ENCODE data around the gene CD1E. TPM values are rescaled to one million over a fixed set of nuclear protein-coding genes. Genes with fewer than 3 reads are reported as not detected.
"Not testable (repeated sequence)": the region's sequence is repeated elsewhere in the genome, so short reads cannot be mapped to it uniquely, and the experiment has no call there.

Gene CD1E
- total RNA-seq, 2 experiments from 2014 or later = not detected

- Mint-ChIP-seq H3K27ac (no peak overlapping the region), H3K4me1 (ENCODE audit: low read depth) (peaks cover 23% of the 10 kb centered on the region), H3K36me3 (ENCODE audit: low read depth) (no peaks in the 10 kb centered on the region), H3K4me3 (no peak overlapping the region), H3K9me3 (ENCODE audit: insufficient read depth) (peaks cover 1% of the 10 kb centered on the region), H3K27me3 (ENCODE audit: low read depth) (peaks cover 4% of the 10 kb centered on the region)
- DNase-seq (no peak), ATAC-seq (no peak)
- CTCF ChIA-PET = interaction anchor here (0.8 kb wide), 1 partner anchor 129 kb away, joined by 3 read pairs; no protein-coding TSS in a partner anchor
- POLR2A ChIA-PET = no interaction called here
Measured at GRCh38 chr1:158333405-158334155, 20.1 kb upstream of the CD1E start.

DNA sequence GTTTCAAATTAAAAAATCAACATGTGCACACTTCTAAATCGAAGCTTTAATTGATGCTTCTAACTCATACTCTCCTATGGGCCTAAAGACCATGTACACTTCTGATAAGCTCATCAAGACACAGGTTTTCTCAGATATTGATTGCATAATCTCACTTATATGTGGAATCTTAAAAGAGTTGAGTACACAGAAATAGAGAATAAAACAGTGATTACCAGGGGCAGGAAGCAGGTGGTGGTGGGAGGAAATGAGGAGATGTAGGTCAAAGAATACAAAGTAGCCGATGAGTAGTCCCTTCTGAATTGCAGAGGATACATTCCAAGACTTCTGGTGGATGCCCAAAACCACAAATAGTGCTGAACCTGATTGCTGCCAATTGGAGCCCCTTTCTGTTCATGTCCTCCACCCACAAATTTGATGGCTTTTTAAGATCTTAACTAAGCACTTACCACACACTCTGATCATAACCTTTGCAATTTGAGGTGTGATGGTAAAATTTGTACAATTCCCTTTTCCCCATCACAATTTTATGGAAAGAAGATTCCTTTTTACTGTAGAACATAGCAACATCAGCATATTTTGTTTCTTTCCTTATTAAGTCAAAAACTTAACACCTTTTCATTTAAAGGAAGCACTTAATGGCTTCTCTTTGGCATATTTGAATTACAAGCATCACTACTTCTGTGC, 19.0 kb upstream of the CD1E start:
- Mint-ChIP-seq H3K9me3 (ENCODE audit: insufficient read depth) (peaks cover 5% of the 10 kb centered on the region), H3K27ac (no peak overlapping the region), H3K27me3 (ENCODE audit: low read depth) (peaks cover 8% of the 10 kb centered on the region), H3K4me1 (ENCODE audit: low read depth) (peaks cover 23% of the 10 kb centered on the region), H3K4me3 (no peak overlapping the region), H3K36me3 (ENCODE audit: low read depth) (no peaks in the 10 kb centered on the region)
- DNase-seq (no peak), ATAC-seq (no peak)
- CTCF ChIA-PET = interaction anchor here (0.8 kb wide), 1 partner anchor 130 kb away, joined by 3 read pairs; no protein-coding TSS in a partner anchor
- POLR2A ChIA-PET = no interaction called here

- ChIA-PET POLR2A (no interaction called here), CTCF (no interaction called here)
- peaks cover 5% of the 10 kb centered on the region for H3K9me3 Mint-ChIP-seq (ENCODE audit: insufficient read depth)
- H3K36me3 Mint-ChIP-seq (ENCODE audit: low read depth) = no peaks in the 10 kb centered on the region
- DNase-seq (no peak), ATAC-seq (no peak)
- H3K27ac Mint-ChIP-seq = no peak overlapping the region
- H3K4me1 Mint-ChIP-seq (ENCODE audit: low read depth) = peaks cover 23% of the 10 kb centered on the region
- H3K27me3 Mint-ChIP-seq (ENCODE audit: low read depth) = peaks cover 8% of the 10 kb centered on the region
- H3K4me3 Mint-ChIP-seq = no peak overlapping the region
Measured at GRCh38 chr1:158335213-158335532, 18.5 kb upstream of the CD1E start.

DNA sequence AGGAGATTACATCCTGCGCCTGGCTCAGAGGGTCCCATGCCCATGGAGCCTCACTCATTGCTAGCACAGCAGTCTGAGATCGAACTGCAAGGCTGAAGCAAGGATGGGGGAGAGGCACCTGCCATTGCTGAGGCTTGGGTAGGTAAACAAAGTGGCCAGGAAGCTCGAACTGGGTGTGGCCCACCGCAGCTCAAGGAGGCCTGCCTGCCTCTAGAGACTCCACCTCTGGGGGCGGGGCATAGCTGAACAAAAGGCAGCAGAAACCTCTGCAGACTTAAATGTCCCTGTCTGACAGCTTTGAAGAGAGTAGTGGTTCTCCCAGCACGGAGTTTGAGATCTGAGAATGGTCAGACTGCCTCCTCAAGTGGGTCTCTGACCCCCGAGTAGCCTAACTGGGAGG, 17.3 kb upstream of the CD1E start:
- POLR2A ChIA-PET, H3K27ac Mint-ChIP-seq: not testable (repeated sequence)

DNA sequence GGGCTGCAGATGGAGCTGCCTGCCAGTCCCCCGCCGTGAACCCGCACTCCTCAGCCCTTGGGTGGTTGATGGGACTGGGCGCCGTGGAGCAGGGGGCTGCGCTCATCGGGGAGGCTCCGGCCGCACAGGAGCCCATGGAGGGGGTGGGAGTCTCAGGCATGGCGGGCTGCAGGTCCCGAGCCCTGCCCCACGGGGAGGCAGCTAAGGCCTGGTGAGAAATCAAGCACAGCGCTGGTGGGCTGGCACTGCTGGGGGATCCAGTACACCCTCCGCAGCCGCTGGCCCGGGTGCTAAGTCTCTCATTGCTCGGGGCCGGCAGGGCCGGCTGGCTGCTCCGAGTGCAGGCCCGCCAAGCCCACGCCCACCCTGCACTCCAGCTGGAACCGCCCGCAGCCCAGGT, 4.7 kb upstream of the CD1E start:
- DNase-seq; POLR2A ChIA-PET; H3K4me1 Mint-ChIP-seq (ENCODE audit: low read depth); H3K9me3 Mint-ChIP-seq (ENCODE audit: insufficient read depth); H3K4me3 Mint-ChIP-seq; CTCF ChIA-PET; H3K27me3 Mint-ChIP-seq (ENCODE audit: low read depth); ATAC-seq; H3K27ac Mint-ChIP-seq; H3K36me3 Mint-ChIP-seq (ENCODE audit: low read depth): not testable (repeated sequence)

More for the DNA sequence above, 17.3 kb upstream of the CD1E start:
- CTCF ChIA-PET; H3K4me3 Mint-ChIP-seq; H3K27me3 Mint-ChIP-seq (ENCODE audit: low read depth); H3K36me3 Mint-ChIP-seq (ENCODE audit: low read depth); H3K9me3 Mint-ChIP-seq (ENCODE audit: insufficient read depth); ATAC-seq: not testable (repeated sequence)
- peak; percentile 45 for DNase-seq
- H3K4me1 Mint-ChIP-seq (ENCODE audit: low read depth) = peaks cover 23% of the 10 kb centered on the region

- Mint-ChIP-seq H3K27ac (no peak overlapping the region), H3K27me3 (ENCODE audit: low read depth) (peaks cover 15% of the 10 kb centered on the region), H3K4me1 (ENCODE audit: low read depth) (no peaks in the 10 kb centered on the region), H3K36me3 (ENCODE audit: low read depth) (no peaks in the 10 kb centered on the region), H3K4me3 (no peak overlapping the region), H3K9me3 (ENCODE audit: insufficient read depth) (no peaks in the 10 kb centered on the region)
- POLR2A ChIA-PET = interaction anchor here (0.5 kb wide), 1 partner anchor 99 kb away, joined by 3 read pairs; no protein-coding TSS in a partner anchor
- no peak for DNase-seq
- CTCF ChIA-PET = no interaction called here
- ATAC-seq = no peak
Measured at GRCh38 chr1:158354255-158354654, 561 bp downstream of the CD1E start.

GRCh38 chr1:158355773-158356285, 2.1 kb downstream of the CD1E start:
- Mint-ChIP-seq H3K4me3 (no peak overlapping the region), H3K27ac (no peak overlapping the region), H3K4me1 (ENCODE audit: low read depth) (no peaks in the 10 kb centered on the region), H3K9me3 (ENCODE audit: insufficient read depth) (no peaks in the 10 kb centered on the region), H3K27me3 (ENCODE audit: low read depth) (peaks cover 15% of the 10 kb centered on the region), H3K36me3 (ENCODE audit: low read depth) (no peaks in the 10 kb centered on the region)
- ChIA-PET POLR2A (no interaction called here), CTCF (no interaction called here)
- no peak for ATAC-seq
- DNase-seq = no peak

- POLR2A ChIA-PET = no interaction called here
- ATAC-seq (no peak), DNase-seq (no peak)
- Mint-ChIP-seq H3K36me3 (ENCODE audit: low read depth) (no peaks in the 10 kb centered on the region), H3K9me3 (ENCODE audit: insufficient read depth) (no peaks in the 10 kb centered on the region), H3K27ac (no peak overlapping the region), H3K4me1 (ENCODE audit: low read depth) (no peaks in the 10 kb centered on the region), H3K27me3 (ENCODE audit: low read depth) (peaks cover 15% of the 10 kb centered on the region), H3K4me3 (no peak overlapping the region)
- CTCF ChIA-PET = no interaction called here
Measured at GRCh38 chr1:158356616-158357015, 2.9 kb downstream of the CD1E start.

DNA sequence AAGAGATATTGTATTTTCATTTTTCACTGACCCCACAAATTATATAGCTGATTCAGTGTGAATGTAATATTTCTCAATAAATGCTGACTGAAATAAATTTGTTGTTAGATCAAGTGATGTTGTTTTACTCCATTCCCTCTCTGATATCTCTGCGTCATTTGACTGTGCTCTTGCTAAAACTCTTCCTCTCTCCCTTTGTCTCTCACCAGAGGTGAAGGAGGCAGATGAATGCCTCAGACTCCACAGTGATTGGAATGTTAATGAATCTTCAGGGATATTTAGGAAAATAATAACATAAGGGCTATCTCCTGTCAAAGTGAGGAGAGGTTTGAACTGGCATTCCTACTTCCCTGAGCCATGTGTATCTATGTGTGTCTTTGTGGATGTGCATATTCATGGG, 3.7 kb downstream of the CD1E start:
- ChIA-PET POLR2A (no interaction called here), CTCF (no interaction called here)
- Mint-ChIP-seq H3K9me3 (ENCODE audit: insufficient read depth) (no peaks in the 10 kb centered on the region), H3K27ac (no peak overlapping the region), H3K27me3 (ENCODE audit: low read depth) (peaks cover 15% of the 10 kb centered on the region), H3K4me1 (ENCODE audit: low read depth) (no peaks in the 10 kb centered on the region), H3K4me3 (no peak overlapping the region), H3K36me3 (ENCODE audit: low read depth) (no peaks in the 10 kb centered on the region)
- no peak for ATAC-seq
- DNase-seq = no peak

DNA sequence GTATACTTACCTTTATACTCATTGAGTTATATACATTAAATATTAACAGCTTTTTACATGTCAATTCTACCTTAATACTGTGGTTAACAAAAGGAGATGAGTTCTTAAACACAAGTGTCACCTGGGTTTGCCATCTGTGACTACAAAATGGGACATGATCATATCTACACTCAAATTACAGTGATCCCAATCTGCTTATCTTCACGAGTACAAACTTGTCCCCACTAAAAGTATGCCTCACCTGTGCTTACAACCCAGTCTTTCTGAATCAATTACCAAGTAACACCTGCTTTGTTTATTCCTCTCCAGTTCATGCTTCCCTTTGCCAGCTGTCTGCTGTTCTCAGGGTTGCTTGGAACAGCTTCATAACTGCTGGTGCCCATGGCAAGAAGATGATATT, 8.8 kb downstream of the CD1E start:
- CTCF ChIA-PET = no interaction called here
- H3K27ac Mint-ChIP-seq = no peak overlapping the region
- DNase-seq (no peak), ATAC-seq (no peak)
- POLR2A ChIA-PET = no interaction called here
- H3K4me1 Mint-ChIP-seq (ENCODE audit: low read depth) = peaks cover 6% of the 10 kb centered on the region
- H3K9me3 Mint-ChIP-seq (ENCODE audit: insufficient read depth) = no peaks in the 10 kb centered on the region
- no peak overlapping the region for H3K4me3 Mint-ChIP-seq
- peaks cover 2% of the 10 kb centered on the region for H3K27me3 Mint-ChIP-seq (ENCODE audit: low read depth)
- H3K36me3 Mint-ChIP-seq (ENCODE audit: low read depth) = no peaks in the 10 kb centered on the region

- no peaks in the 10 kb centered on the region for H3K9me3 Mint-ChIP-seq (ENCODE audit: insufficient read depth)
- no peak for ATAC-seq
Measured at GRCh38 chr1:158362941-158363340, 9.2 kb downstream of the CD1E start.

GRCh38 chr1:158366783-158367182, 13.1 kb downstream of the CD1E start:
- Mint-ChIP-seq H3K9me3 (ENCODE audit: insufficient read depth) (no peaks in the 10 kb centered on the region), H3K4me1 (ENCODE audit: low read depth) (peaks cover 6% of the 10 kb centered on the region), H3K27me3 (ENCODE audit: low read depth) (peaks cover 2% of the 10 kb centered on the region), H3K27ac (no peak overlapping the region), H3K36me3 (ENCODE audit: low read depth) (no peaks in the 10 kb centered on the region), H3K4me3 (no peak overlapping the region)
- ChIA-PET POLR2A (no interaction called here), CTCF (no interaction called here)
- no peak for ATAC-seq
- DNase-seq = no peak

More at GRCh38 chr1:158362941-158363340, 9.2 kb downstream of the CD1E start:
- no peak overlapping the region for H3K4me3 Mint-ChIP-seq
- ChIA-PET POLR2A (no interaction called here), CTCF (no interaction called here)
- H3K27me3 Mint-ChIP-seq (ENCODE audit: low read depth) = peaks cover 2% of the 10 kb centered on the region
- peaks cover 6% of the 10 kb centered on the region for H3K4me1 Mint-ChIP-seq (ENCODE audit: low read depth)
- H3K36me3 Mint-ChIP-seq (ENCODE audit: low read depth) = no peaks in the 10 kb centered on the region
- DNase-seq = no peak
- H3K27ac Mint-ChIP-seq = no peak overlapping the region
